Aorta (tissue), 5 donors: ENCODE measurements around the gene NELFCD. TPM values are rescaled to one million over a fixed set of nuclear protein-coding genes. Genes with fewer than 3 reads are reported as not detected.

Source experiments
- ATAC-seq: fragments of 200-7000 bp; cut with Tn5 transposase; one replicate; pipeline ENCODE4 v1.9.1; 2022; ENCODE audit warnings: moderate library complexity; ENCODE audit not compliant: low FRiP score
- DNase-seq, 2 donors: peaks; one replicate each; pipeline ENCODE4 v3.0.0-alpha.2; 2020
- H3K27ac ChIP-seq, 2 donors: one replicate each; pipeline ENCODE4 v1.5.1; 2013; ENCODE audit warnings: low read length in 2 of 2, mild to moderate bottlenecking in 2 of 2, moderate library complexity in 2 of 2, control low read depth in 1 of 2, inconsistent platforms in 1 of 2, low read depth in 1 of 2
- H3K27me3 ChIP-seq, 2 donors: one replicate each; pipeline ENCODE4 v1.6.1; 2013; ENCODE audit warnings: control low read depth in 1 of 2, low read length in 1 of 2, mild to moderate bottlenecking in 1 of 2, moderate library complexity in 1 of 2; ENCODE audit not compliant: insufficient read depth in 2 of 2, control insufficient read depth in 1 of 2
- H3K36me3 ChIP-seq, 2 donors: one replicate each; pipeline ENCODE4 v1.6.1; 2013; ENCODE audit warnings: control low read depth in 1 of 2, low read length in 1 of 2, mild to moderate bottlenecking in 1 of 2; ENCODE audit not compliant: insufficient read depth in 2 of 2, control insufficient read depth in 1 of 2
- H3K4me1 ChIP-seq, 2 donors: one replicate each; pipeline ENCODE4 v1.6.1; 2013; ENCODE audit warnings: low read length in 2 of 2, control low read depth in 1 of 2, mild to moderate bottlenecking in 1 of 2, moderate library complexity in 1 of 2; ENCODE audit not compliant: insufficient read depth in 2 of 2, control insufficient read depth in 1 of 2
- H3K4me3 ChIP-seq, 2 donors: one replicate each; pipeline ENCODE4 v1.5.1; 2013; ENCODE audit warnings: low read length in 2 of 2, control low read depth in 1 of 2, mild to moderate bottlenecking in 1 of 2
- H3K9me3 ChIP-seq: one replicate; pipeline ENCODE4 v1.6.1; 2013; ENCODE audit warnings: mild to moderate bottlenecking, low read length; ENCODE audit not compliant: control insufficient read depth
- WGBS, 2 donors: extraction: QIAGEN DNeasy Blood & Tissue Kit; methylation state at CpG; one replicate each; pipeline ENCODE4 v1.1.7; 2013; 5-methylcytosine and 5-hydroxymethylcytosine counted together
- intact Hi-C, 2 donors: fragments of 100-400 bp; cut with DNase I; formaldehyde crosslinking; loops; one replicate each; pipeline versions ENCODE4 v1.14.2 to v1.15.0; 2022
- polyA plus RNA-seq, 2 donors: library from polyadenylated mRNA; stranded (reverse); fragments of 200-250 nt; gene quantifications; one replicate each; pipeline ENCODE4 v1.2.3, GENCODE V29; 2013
- total RNA-seq, 2 donors: library from RNA; stranded (reverse); fragmentation: NEBNext Ultra II Directional; extraction: Animal tissue kit (Norgen Biotek cat#: 25700); gene quantifications; one replicate each; pipeline ENCODE4 v1.2.1, GENCODE V29; 2021
- donor health status: healthy with polysubstance abuse.
- donor health status: Bipolar disorder and iron deficiency.
- donor health status: DM: no; HTN: no; CAD: no.
- donor health status: DM: no; HTN: no; CAD: no.
- donor health status: DM: yes; HTN: yes; CAD: no.

NELFCD gene
- total and polyA plus RNA-seq, 4 donors: 22.7 to 53.9 (median 45.3) TPM

GRCh38 chr20:59014680-59015389, 33.8 kb downstream of the NELFCD start:
- no peak for ATAC-seq
- intact Hi-C loops: no loop called here
- WGBS, 2 donors: 74 to 77% methylated on average over 17 of the region's 17 CpGs

GRCh38 chr20:59015411-59015810, 34.4 kb downstream of the NELFCD start:
- Histone ChIP-seq H3K9me3 (no peaks in the 10 kb centered on the region), H3K4me1 (no peaks in the 10 kb centered on the region), H3K4me3 (no peak overlapping the region), H3K27ac (no peak overlapping the region), H3K36me3 (no peaks in the 10 kb centered on the region), H3K27me3 (no peaks in the 10 kb centered on the region)
- intact Hi-C loops: no loop called here
- WGBS, 2 donors: 92 to 93% methylated on average over 16 of the region's 16 CpGs
- no peak for ATAC-seq
- DNase-seq: peak; percentile 26 to 57

More at GRCh38 chr20:59014680-59015389, 33.8 kb downstream of the NELFCD start:
- peak; percentile 44 to 60 for DNase-seq
- Histone ChIP-seq H3K4me1 (no peaks in the 10 kb centered on the region), H3K9me3 (no peaks in the 10 kb centered on the region), H3K36me3 (no peaks in the 10 kb centered on the region), H3K27me3 (no peaks in the 10 kb centered on the region), H3K4me3 (no peak overlapping the region), H3K27ac (peak overlapping the region in 1 of 2 donors; percentile 59)

- Histone ChIP-seq H3K4me3 (no peak overlapping the region), H3K27me3 (no peaks in the 10 kb centered on the region), H3K27ac (no peak overlapping the region), H3K9me3 (no peaks in the 10 kb centered on the region), H3K4me1 (no peaks in the 10 kb centered on the region), H3K36me3 (no peaks in the 10 kb centered on the region)
- ATAC-seq (no peak), DNase-seq (peak; percentile 27 to 35)
- 85 to 92% methylated on average over 15 to 16 of the region's 16 CpGs for WGBS, 2 donors
- intact Hi-C loops: no loop called here
These were observed 35.0 kb downstream of the NELFCD start for GRCh38 chr20:59015812-59016711.

- H3K4me1 ChIP-seq: no peaks in the 10 kb centered on the region
- intact Hi-C loops: no loop called here
- no peaks in the 10 kb centered on the region for H3K9me3 ChIP-seq
- H3K36me3 ChIP-seq: no peaks in the 10 kb centered on the region
- no peak overlapping the region for H3K27ac ChIP-seq
- H3K4me3 ChIP-seq: no peak overlapping the region
- no peak for DNase-seq
- no peaks in the 10 kb centered on the region for H3K27me3 ChIP-seq
- no peak for ATAC-seq
- WGBS, 2 donors: 72 to 78% methylated on average over 4 of the region's 4 CpGs
These were observed 35.9 kb downstream of the NELFCD start for GRCh38 chr20:59016795-59017492.

- no peak overlapping the region for H3K27ac ChIP-seq
- H3K36me3 ChIP-seq: no peaks in the 10 kb centered on the region
- no peaks in the 10 kb centered on the region for H3K9me3 ChIP-seq
- DNase-seq (peak; percentile 38 to 65), ATAC-seq (no peak)
- WGBS, 2 donors: 93% methylated on average over 15 to 16 of the region's 16 CpGs
- H3K4me1 ChIP-seq: no peaks in the 10 kb centered on the region
- H3K4me3 ChIP-seq: no peak overlapping the region
- no peaks in the 10 kb centered on the region for H3K27me3 ChIP-seq
- intact Hi-C loops: no loop called here
These were observed 36.6 kb downstream of the NELFCD start for GRCh38 chr20:59017493-59018231.

- DNase-seq (peak; percentile 36 to 64), ATAC-seq (no peak)
- Histone ChIP-seq H3K9me3 (no peaks in the 10 kb centered on the region), H3K4me3 (no peak overlapping the region), H3K36me3 (peaks cover 0 to 3% of the 10 kb centered on the region in 2 donors), H3K4me1 (no peaks in the 10 kb centered on the region), H3K27me3 (no peaks in the 10 kb centered on the region), H3K27ac (no peak overlapping the region)
- WGBS, 2 donors: 94 to 97% methylated on average over 10 of the region's 10 CpGs
- intact Hi-C loops: no loop called here
These were observed 37.8 kb downstream of the NELFCD start for GRCh38 chr20:59018817-59019216.

GRCh38 chr20:59019217-59019616, 38.2 kb downstream of the NELFCD start, which contains the start of gene TUBB1:
TSS of gene TUBB1 (plus strand) at chr20:59019429. CDS start at chr20:59019523, 94 bp downstream.
- peaks cover 0 to 3% of the 10 kb centered on the region in 2 donors for H3K36me3 ChIP-seq
- no peak for DNase-seq
- H3K4me3 ChIP-seq: no peak within 1 kb of the TSS
- no peaks in the 10 kb centered on the region for H3K27me3 ChIP-seq
- intact Hi-C loops: no loop called here
- no peaks in the 10 kb centered on the region for H3K9me3 ChIP-seq
- no peaks in the 10 kb centered on the region for H3K4me1 ChIP-seq
- 95 to 98% methylated on average over 5 of the region's 5 CpGs for WGBS, 2 donors
- ATAC-seq: no peak
- H3K27ac ChIP-seq: no peak within 1 kb of the TSS

- H3K4me3 ChIP-seq: no peak overlapping the region
- H3K4me1 ChIP-seq: no peaks in the 10 kb centered on the region
- 63 to 65% methylated on average over 5 of the region's 5 CpGs for WGBS, 2 donors
- no peak overlapping the region for H3K27ac ChIP-seq
- intact Hi-C loops: no loop called here
- no peaks in the 10 kb centered on the region for H3K27me3 ChIP-seq
- no peaks in the 10 kb centered on the region for H3K9me3 ChIP-seq
- no peak for ATAC-seq
- no peak for DNase-seq
- H3K36me3 ChIP-seq: peaks cover 0 to 6% of the 10 kb centered on the region in 2 donors
These were observed 40.0 kb downstream of the NELFCD start for GRCh38 chr20:59020938-59021551.
